Measurements from ENCODE around the gene POMT2. TPM values are rescaled to one million over a fixed set of nuclear protein-coding genes. Genes with fewer than 3 reads are reported as not detected.
A peak's percentile ranks its signal among the peaks of the same experiment; 100 is the strongest.
"Not testable (repeated sequence)": the region's sequence is repeated elsewhere in the genome, so short reads cannot be mapped to it uniquely, and the experiment has no call there.

POMT2 gene
- total RNA-seq, 1 donor from 2014 or later: 14.7 TPM

- intact Hi-C loops (cut with DNase I): no loop called here
- DNase-seq (ENCODE audit: missing footprints) (no peak), ATAC-seq (no peak)
These were observed 13.7 kb downstream of the POMT2 start for GRCh38 chr14:77306851-77307496.

GRCh38 chr14:77306416-77306815 is 14.3 kb downstream of the POMT2 start:
- DNase-seq (ENCODE audit: missing footprints) (no peak), ATAC-seq (no peak)
- intact Hi-C loops (cut with DNase I): no loop called here

- ATAC-seq (no peak), DNase-seq (ENCODE audit: missing footprints) (no peak)
- intact Hi-C loops (cut with DNase I): no loop called here
These were observed 15.0 kb downstream of the POMT2 start for GRCh38 chr14:77305696-77306095.

GRCh38 chr14:77303417-77304156 is 17.1 kb downstream of the POMT2 start:
- DNase-seq (ENCODE audit: missing footprints) (no peak), ATAC-seq (no peak)
- intact Hi-C loops (cut with DNase I): no loop called here

- intact Hi-C loops (cut with DNase I): no loop called here
- ATAC-seq (no peak), DNase-seq (ENCODE audit: missing footprints) (no peak)
These were observed 17.8 kb downstream of the POMT2 start for GRCh38 chr14:77302926-77303325.

GRCh38 chr14:77301103-77301502 is 19.6 kb downstream of the POMT2 start:
- no peak for DNase-seq (ENCODE audit: missing footprints)
- intact Hi-C loops (cut with DNase I): no loop called here
- ATAC-seq: peak; percentile 42

GRCh38 chr14:77299771-77300170 is 20.9 kb downstream of the POMT2 start:
- ATAC-seq (no peak), DNase-seq (ENCODE audit: missing footprints) (no peak)
- intact Hi-C loops (cut with DNase I): no loop called here

GRCh38 chr14:77296906-77297305 is 23.8 kb downstream of the POMT2 start:
- intact Hi-C loops (cut with DNase I): no loop called here
- DNase-seq (ENCODE audit: missing footprints) (no peak), ATAC-seq (no peak)

GRCh38 chr14:77296155-77296554 is 24.5 kb downstream of the POMT2 start:
- intact Hi-C loops (cut with DNase I): no loop called here
- DNase-seq (ENCODE audit: missing footprints): no peak
- no peak for ATAC-seq

GRCh38 chr14:77290705-77291104 is 30.0 kb downstream of the POMT2 start:
- intact Hi-C loops (cut with DNase I): no loop called here
- no peak for ATAC-seq

GRCh38 chr14:77286576-77286975 is 34.1 kb downstream of the POMT2 start:
- intact Hi-C loops (cut with DNase I): no loop called here
- ATAC-seq: no peak
- no peak for DNase-seq (ENCODE audit: missing footprints)

More at GRCh38 chr14:77290705-77291104, 30.0 kb downstream of the POMT2 start:
- no peak for DNase-seq (ENCODE audit: missing footprints)

- no peak for DNase-seq (ENCODE audit: missing footprints)
- intact Hi-C loops (cut with DNase I): no loop called here
- no peak for ATAC-seq
These were observed 36.2 kb downstream of the POMT2 start for GRCh38 chr14:77284466-77284865.

GRCh38 chr14:77284066-77284465 is 36.6 kb downstream of the POMT2 start:
- intact Hi-C loops (cut with DNase I): no loop called here
- no peak for ATAC-seq
- no peak for DNase-seq (ENCODE audit: missing footprints)

- DNase-seq (ENCODE audit: missing footprints): no peak
- ATAC-seq: no peak
- intact Hi-C loops (cut with DNase I): no loop called here
These were observed 38.8 kb downstream of the POMT2 start for GRCh38 chr14:77281852-77282410.

- ATAC-seq; DNase-seq (ENCODE audit: missing footprints); intact Hi-C loops (cut with DNase I): not testable (repeated sequence)
These were observed 39.8 kb downstream of the POMT2 start for GRCh38 chr14:77280921-77281320.

- DNase-seq (ENCODE audit: missing footprints) (no peak), ATAC-seq (no peak)
- intact Hi-C loops (cut with DNase I): no loop called here
These were observed 41.0 kb downstream of the POMT2 start for GRCh38 chr14:77279719-77280118.

- intact Hi-C loops (cut with DNase I): no loop called here
- ATAC-seq (no peak), DNase-seq (ENCODE audit: missing footprints) (no peak)
These were observed 42.0 kb downstream of the POMT2 start for GRCh38 chr14:77278461-77279230.

GRCh38 chr14:77276959-77277358 is 43.7 kb downstream of the POMT2 start:
- intact Hi-C loops (cut with DNase I): no loop called here
- no peak for ATAC-seq
- no peak for DNase-seq (ENCODE audit: missing footprints)

GRCh38 chr14:77276295-77276935 is 44.3 kb downstream of the POMT2 start:
- no peak for DNase-seq (ENCODE audit: missing footprints)
- ATAC-seq: no peak
- intact Hi-C loops (cut with DNase I): no loop called here
